ES-I3 (cell line): ENCODE data around the gene HAPLN1.
A peak's percentile ranks its signal among the peaks of the same experiment; 100 is the strongest.
"Not testable (repeated sequence)": the region's sequence is repeated elsewhere in the genome, so short reads cannot be mapped to it uniquely, and the experiment has no call there.

Experiments used
- H3K36me3 ChIP-seq: 2 replicates; pipeline ENCODE4 v1.6.1; 2013; ENCODE audit warnings: mild to moderate bottlenecking, low read length, control low read depth, moderate library complexity; ENCODE audit not compliant: insufficient read depth
- H3K4me1 ChIP-seq: 2 replicates; pipeline ENCODE4 v1.6.1; 2013; ENCODE audit warnings: mild to moderate bottlenecking, control low read depth, low read length; ENCODE audit not compliant: insufficient read depth
- H3K9ac ChIP-seq: 2 replicates; pipeline ENCODE4 v1.6.1; 2013; ENCODE audit warnings: low read depth, mild to moderate bottlenecking, low read length, moderate library complexity
- H3K9me3 ChIP-seq: 2 replicates; pipeline ENCODE4 v1.6.1; 2013; ENCODE audit warnings: mild to moderate bottlenecking, low read length, moderate library complexity; ENCODE audit not compliant: control insufficient read depth, insufficient read depth

The HAPLN1 gene

DNA sequence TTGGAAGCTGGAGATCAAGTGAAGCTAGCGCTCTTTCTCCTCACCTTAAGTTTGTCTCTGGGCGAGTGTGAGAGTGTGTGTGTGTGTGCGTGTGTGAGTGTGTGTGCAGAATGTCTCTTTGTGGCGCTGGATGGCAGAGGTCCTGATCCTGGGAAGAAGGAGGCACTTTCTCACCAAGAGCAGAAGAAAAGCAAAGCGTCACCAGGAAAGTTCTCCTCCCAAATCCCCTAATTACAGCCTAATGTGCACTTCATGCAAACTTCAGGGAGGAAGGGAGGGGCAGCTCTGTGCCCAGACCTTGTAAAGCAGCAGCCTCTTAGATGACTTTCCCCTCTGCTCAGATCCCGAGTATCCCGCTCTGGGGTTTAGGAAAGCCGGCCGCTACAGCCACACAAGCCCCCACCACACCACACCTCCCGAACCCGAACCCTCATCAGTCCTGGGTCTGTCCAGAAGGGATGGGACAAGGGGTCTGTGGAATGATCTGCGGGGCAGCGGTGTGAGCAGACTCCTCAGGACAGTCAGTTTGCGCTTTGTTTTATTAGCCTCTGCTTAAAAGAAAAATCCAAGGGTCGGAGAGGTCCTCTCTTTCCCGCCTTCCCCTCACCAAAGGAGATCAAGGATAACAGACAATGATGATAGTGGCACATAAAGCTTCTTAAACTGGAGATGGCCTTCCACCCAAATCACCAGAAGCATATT, at the start of gene HAPLN1:
HAPLN1 (minus strand) TSS at position 20 of the 702 bp plus-strand sequence. CDS start 47,332 bp downstream, outside the sequence.
- Histone ChIP-seq H3K9me3 (no peaks in the 10 kb centered on the region), H3K4me1 (peaks cover 13% of the 10 kb centered on the region; the same call in 1 of the 2 replicates), H3K36me3 (no peaks in the 10 kb centered on the region), H3K9ac (peak within 1 kb of the TSS; percentile 58)

DNA sequence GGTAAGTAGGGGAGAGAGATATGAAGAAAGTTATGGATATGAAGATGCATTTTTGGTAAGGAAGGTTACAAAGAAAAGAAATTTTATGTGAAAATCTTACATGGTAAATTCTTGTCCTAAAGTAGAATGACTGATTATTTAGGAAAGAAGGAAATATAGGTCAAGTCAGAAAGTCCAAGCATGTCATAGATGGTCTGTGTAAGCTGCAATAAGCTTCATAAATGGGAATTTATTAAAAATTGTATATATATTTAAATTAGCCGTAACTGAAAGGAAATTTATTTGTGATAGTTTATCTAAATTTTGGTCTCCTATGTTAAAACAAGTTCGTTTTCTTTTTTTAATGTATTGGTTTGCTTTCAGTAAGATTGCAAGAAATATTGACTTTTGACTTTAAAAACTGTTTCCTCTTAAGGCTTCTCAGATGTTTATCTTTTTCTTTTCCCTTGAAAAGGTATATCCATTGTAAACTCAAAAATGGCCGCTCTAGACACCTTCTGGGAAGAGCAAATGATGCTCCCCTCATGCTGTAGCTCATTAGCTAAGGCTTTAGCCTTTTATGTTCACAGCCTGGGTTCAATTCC, 46.8 kb upstream of the HAPLN1 start:
- Histone ChIP-seq H3K9me3 (peaks cover 22% of the 10 kb centered on the region), H3K4me1 (no peaks in the 10 kb centered on the region), H3K36me3 (no peaks in the 10 kb centered on the region), H3K9ac (no peak overlapping the region)

- Histone ChIP-seq H3K36me3 (no peaks in the 10 kb centered on the region), H3K9ac (no peak overlapping the region), H3K4me1 (no peaks in the 10 kb centered on the region), H3K9me3 (peaks cover 22% of the 10 kb centered on the region)
Measured at GRCh38 chr5:83764101-83764500, 43.4 kb upstream of the HAPLN1 start.

- no peaks in the 10 kb centered on the region for H3K36me3 ChIP-seq
- no peak overlapping the region for H3K9ac ChIP-seq
- H3K9me3 ChIP-seq: no peaks in the 10 kb centered on the region; the same call in 1 of the 2 replicates
- no peaks in the 10 kb centered on the region for H3K4me1 ChIP-seq
Measured at GRCh38 chr5:83760579-83760978, 39.9 kb upstream of the HAPLN1 start.

GRCh38 chr5:83752700-83753099, 32.0 kb upstream of the HAPLN1 start:
- H3K4me1 ChIP-seq: no peaks in the 10 kb centered on the region
- no peaks in the 10 kb centered on the region for H3K36me3 ChIP-seq
- H3K9ac ChIP-seq: no peak overlapping the region
- no peaks in the 10 kb centered on the region; the same call in 1 of the 2 replicates for H3K9me3 ChIP-seq

DNA sequence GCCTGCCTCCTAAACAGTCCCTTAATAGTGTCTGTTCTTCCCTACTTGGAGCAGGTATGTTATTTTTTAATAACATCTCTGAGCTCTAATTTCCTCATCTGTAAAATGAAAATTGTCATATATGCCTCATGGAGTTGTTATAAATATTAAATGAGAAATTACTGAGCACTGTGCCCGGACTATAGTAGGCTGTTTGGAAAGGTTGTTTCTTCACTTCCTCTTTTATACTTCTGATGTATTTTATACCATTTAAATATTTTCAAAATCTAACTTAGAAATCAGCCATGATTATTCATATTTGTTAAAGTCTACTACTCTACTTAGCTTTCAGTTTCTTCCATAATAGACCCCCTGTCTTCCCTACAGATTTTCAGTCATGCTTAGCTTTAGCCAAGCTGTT, 30.5 kb upstream of the HAPLN1 start:
- Histone ChIP-seq H3K9me3 (no peaks in the 10 kb centered on the region; the same call in 1 of the 2 replicates), H3K36me3 (no peaks in the 10 kb centered on the region), H3K9ac (no peak overlapping the region), H3K4me1 (no peaks in the 10 kb centered on the region)

DNA sequence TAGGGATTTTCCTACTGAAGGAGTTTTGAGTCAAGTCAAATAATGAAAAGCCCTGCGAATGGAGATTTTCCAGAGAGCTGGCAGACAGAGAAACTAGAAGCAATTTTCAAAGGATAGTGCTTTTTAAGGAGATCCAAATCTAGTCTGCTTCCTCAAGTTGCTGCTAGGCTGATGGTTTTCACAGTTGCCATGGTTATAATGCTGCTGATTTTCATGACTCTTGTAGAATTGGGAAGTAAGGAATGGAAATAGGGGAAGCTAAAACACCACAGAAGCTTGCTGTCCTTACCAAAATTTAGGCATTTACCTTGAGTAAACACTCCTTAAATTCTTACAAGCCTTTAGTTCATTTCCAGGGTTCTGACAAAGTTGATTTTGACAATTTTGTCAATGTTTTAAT, 30.1 kb upstream of the HAPLN1 start:
- Histone ChIP-seq H3K4me1 (no peaks in the 10 kb centered on the region), H3K36me3 (no peaks in the 10 kb centered on the region), H3K9me3 (no peaks in the 10 kb centered on the region; the same call in 1 of the 2 replicates), H3K9ac (no peak overlapping the region)

DNA sequence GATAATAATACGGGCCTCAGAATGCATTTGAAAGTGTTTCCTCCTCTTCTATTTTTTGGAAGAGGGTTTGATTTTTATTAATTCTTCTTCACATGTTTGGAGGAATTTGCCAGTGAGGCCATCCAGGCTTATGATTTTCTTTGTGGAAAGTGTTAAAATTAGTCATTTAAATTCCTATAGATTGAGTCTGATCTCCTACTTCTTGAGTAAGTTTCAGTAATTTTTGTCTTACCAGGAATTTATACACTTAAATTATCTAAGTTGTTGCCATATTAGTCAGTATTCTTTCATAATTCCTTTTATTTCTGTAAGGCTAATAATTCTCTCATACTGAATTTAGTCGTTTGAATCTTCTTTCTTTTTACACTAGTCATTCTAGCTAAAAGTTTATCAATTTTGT, 25.2 kb upstream of the HAPLN1 start:
- Histone ChIP-seq H3K9me3 (no peaks in the 10 kb centered on the region; the same call in 1 of the 2 replicates), H3K4me1 (no peaks in the 10 kb centered on the region), H3K9ac (no peak overlapping the region), H3K36me3 (no peaks in the 10 kb centered on the region)

DNA sequence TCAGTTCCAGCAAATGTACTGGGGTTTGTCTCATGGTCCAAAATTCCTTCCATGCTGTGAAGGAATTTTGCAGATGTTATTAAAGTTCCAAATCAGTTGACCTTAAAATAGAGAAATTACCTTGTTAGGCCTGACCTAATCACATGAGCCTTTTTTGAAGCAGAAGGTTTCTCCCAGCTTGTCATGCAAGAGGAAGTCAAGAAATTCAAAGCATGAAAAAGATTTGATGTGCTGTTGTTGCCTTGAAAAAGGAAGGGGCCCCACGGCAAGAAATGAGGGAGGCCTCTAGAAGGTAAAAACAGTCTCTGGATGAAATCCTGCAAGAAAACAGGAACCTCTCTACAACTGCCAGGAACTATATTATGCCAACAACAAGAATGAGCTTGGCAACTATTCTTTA, 24.2 kb upstream of the HAPLN1 start:
- Histone ChIP-seq H3K9ac (no peak overlapping the region), H3K36me3 (no peaks in the 10 kb centered on the region), H3K4me1 (no peaks in the 10 kb centered on the region), H3K9me3 (no peaks in the 10 kb centered on the region; the same call in 1 of the 2 replicates)

GRCh38 chr5:83742089-83742488, 21.4 kb upstream of the HAPLN1 start:
- H3K4me1 ChIP-seq: no peaks in the 10 kb centered on the region
- H3K36me3 ChIP-seq: no peaks in the 10 kb centered on the region
- H3K9ac ChIP-seq: no peak overlapping the region
- no peaks in the 10 kb centered on the region for H3K9me3 ChIP-seq

GRCh38 chr5:83741571-83741970, 20.9 kb upstream of the HAPLN1 start:
- Histone ChIP-seq H3K4me1 (no peaks in the 10 kb centered on the region), H3K36me3 (no peaks in the 10 kb centered on the region), H3K9ac (no peak overlapping the region), H3K9me3 (no peaks in the 10 kb centered on the region)

- H3K9ac ChIP-seq: no peak overlapping the region
- H3K9me3 ChIP-seq: no peaks in the 10 kb centered on the region
- no peaks in the 10 kb centered on the region for H3K4me1 ChIP-seq
- no peaks in the 10 kb centered on the region for H3K36me3 ChIP-seq
Measured at GRCh38 chr5:83740741-83741140, 20.1 kb upstream of the HAPLN1 start.

GRCh38 chr5:83736169-83736568, 15.5 kb upstream of the HAPLN1 start:
- H3K4me1 ChIP-seq, H3K9me3 ChIP-seq, H3K9ac ChIP-seq, H3K36me3 ChIP-seq: not testable (repeated sequence)

DNA sequence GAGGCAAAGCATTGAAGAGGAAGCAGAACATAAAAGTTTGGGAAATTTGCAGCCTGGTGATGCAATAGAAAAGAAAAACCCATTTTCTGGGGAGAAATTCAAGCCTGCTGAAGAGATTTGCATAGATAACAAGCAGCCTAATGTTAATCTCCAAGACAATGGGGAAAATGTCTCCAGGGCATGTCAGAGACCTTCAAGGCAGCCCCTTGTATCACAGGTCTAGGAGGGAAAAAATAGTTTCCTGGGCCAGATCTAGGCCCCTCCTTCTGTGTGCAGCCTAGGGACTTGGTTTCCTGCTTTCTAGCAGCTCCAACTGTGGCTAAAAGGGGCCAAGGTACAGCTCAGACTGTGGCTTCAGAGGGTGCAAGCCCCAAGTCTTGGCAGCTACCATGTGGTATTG, 14.4 kb upstream of the HAPLN1 start:
- H3K9me3 ChIP-seq, H3K36me3 ChIP-seq, H3K9ac ChIP-seq, H3K4me1 ChIP-seq: not testable (repeated sequence)

GRCh38 chr5:83731638-83732037, 11.0 kb upstream of the HAPLN1 start:
- Histone ChIP-seq H3K36me3 (no peaks in the 10 kb centered on the region), H3K4me1 (no peaks in the 10 kb centered on the region), H3K9me3 (no peaks in the 10 kb centered on the region), H3K9ac (no peak overlapping the region)
